Mucosa of stomach (tissue), 1 donor: ENCODE results near the gene SLC22A7.
"Not testable (repeated sequence)": the region's sequence is repeated elsewhere in the genome, so short reads cannot be mapped to it uniquely, and the experiment has no call there.

Experiments used
- H3K27me3 ChIP-seq: one replicate; pipeline ENCODE4 v1.7.0; 2013; ENCODE audit warnings: mild to moderate bottlenecking, low read length; ENCODE audit not compliant: control insufficient read depth, insufficient read depth
- H3K36me3 ChIP-seq: one replicate; pipeline ENCODE4 v1.7.0; 2013; ENCODE audit warnings: low read length; ENCODE audit not compliant: control insufficient read depth, insufficient read depth
- H3K4me1 ChIP-seq: one replicate; pipeline ENCODE4 v1.7.0; 2013; ENCODE audit warnings: mild to moderate bottlenecking, low read length; ENCODE audit not compliant: control insufficient read depth, insufficient read depth
- H3K4me3 ChIP-seq: one replicate; pipeline ENCODE4 v1.7.0; 2013; ENCODE audit warnings: low read length
- H3K9ac ChIP-seq: one replicate; pipeline ENCODE4 v1.7.0; 2013; ENCODE audit warnings: mild to moderate bottlenecking, low read length, moderate library complexity
- H3K9me3 ChIP-seq: one replicate; pipeline ENCODE4 v1.7.0; 2013; ENCODE audit warnings: mild to moderate bottlenecking, low read length, moderate library complexity; ENCODE audit not compliant: control insufficient read depth
- donor health status: Pancreatic carcinoma.

The SLC22A7 gene

DNA sequence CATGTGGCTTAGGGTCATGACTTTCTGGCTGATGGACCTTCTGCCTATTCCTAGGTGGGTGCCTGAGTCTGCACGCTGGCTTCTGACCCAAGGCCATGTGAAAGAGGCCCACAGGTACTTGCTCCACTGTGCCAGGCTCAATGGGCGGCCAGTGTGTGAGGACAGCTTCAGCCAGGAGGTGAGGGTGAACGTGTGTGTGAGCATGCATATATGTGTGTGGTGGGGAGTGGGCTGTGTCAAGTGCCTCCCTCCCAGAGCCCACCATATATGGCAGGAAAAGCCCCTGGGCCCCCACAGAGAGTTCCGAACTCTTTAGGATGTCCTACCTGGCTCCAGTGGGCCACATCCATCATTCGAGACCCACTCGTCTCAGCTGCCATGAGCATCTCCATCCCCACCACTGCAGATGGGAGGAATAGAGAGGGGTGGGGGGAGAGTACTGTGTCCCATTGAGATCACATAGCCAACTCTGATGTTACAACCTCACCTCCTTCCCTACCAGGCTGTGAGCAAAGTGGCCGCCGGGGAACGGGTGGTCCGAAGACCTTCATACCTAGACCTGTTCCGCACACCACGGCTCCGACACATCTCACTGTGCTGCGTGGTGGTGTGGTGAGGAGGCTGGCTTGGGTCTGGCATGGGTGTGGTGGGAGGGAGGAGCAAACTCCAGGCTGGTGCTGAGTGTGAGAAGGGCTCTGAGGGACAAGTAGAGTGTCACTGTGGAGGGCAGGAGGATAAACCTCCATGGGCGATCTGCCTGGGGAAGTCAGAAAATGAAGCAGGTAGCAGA lies 3.2 kb downstream of the SLC22A7 start:
- Histone ChIP-seq H3K9ac (no peak overlapping the region), H3K4me3 (no peak overlapping the region), H3K27me3 (peaks cover 11% of the 10 kb centered on the region), H3K4me1 (no peaks in the 10 kb centered on the region), H3K9me3 (no peaks in the 10 kb centered on the region), H3K36me3 (no peaks in the 10 kb centered on the region)

DNA sequence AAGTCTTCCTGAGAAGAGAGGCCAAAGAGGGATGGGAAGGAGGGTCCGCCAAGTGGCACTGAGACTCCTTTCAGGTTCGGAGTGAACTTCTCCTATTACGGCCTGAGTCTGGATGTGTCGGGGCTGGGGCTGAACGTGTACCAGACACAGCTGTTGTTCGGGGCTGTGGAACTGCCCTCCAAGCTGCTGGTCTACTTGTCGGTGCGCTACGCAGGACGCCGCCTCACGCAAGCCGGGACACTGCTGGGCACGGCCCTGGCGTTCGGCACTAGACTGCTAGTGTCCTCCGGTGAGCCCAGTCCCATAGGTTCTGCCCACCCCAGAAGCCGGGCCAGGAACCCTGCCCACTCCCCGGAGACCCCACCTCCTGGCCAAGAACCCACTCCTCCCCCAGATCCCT lies 4.1 kb downstream of the SLC22A7 start:
- Histone ChIP-seq H3K27me3 (peaks cover 11% of the 10 kb centered on the region), H3K36me3 (no peaks in the 10 kb centered on the region), H3K9ac (no peak overlapping the region), H3K9me3 (no peaks in the 10 kb centered on the region), H3K4me1 (no peaks in the 10 kb centered on the region), H3K4me3 (no peak overlapping the region)

DNA sequence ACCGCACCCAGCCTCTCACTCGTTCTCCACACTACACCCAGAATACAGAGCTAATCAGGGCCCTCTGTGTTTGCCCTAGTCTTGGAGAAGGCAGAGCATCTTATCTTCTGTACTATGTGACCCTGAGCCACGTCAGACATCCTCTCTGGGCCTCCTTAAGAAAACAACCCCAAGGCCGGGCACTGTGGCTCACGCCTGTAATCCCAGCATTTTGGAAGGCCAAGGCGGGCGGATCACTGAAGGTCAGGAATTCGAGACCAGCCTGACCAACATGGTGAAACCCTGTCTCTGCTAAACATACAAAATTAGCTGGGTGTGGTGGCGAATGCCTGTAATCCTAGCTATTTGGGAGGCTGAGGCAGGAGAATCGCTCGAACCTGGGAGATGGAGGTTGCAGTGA lies 4.9 kb downstream of the SLC22A7 start:
- not testable (repeated sequence) for H3K9me3 ChIP-seq, H3K4me3 ChIP-seq, H3K4me1 ChIP-seq, H3K9ac ChIP-seq, H3K36me3 ChIP-seq
- peaks cover 10% of the 10 kb centered on the region for H3K27me3 ChIP-seq

DNA sequence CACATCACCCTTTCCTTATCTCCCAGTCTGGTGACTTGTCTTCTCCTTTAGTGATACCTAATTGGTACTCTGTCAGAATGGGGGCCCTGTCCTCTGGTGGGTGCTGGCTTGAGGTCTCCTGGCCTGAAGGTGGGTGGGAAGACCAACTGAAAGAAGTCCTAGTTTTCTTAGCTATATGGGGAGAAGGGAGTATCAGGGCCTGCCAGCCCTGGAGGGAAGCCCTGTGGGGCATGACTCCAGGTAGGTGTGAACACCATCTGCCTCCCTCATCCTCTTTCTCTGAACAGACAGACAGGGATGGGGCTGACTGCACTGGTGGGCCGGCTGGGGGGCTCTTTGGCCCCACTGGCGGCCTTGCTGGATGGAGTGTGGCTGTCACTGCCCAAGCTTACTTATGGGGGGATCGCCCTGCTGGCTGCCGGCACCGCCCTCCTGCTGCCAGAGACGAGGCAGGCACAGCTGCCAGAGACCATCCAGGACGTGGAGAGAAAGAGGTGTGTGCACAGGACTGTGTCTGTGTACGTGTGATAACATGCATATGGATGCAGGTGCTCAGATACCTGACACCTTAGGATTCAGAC lies 5.8 kb downstream of the SLC22A7 start:
- no peak overlapping the region for H3K4me3 ChIP-seq
- H3K4me1 ChIP-seq, result peaks cover 3% of the 10 kb centered on the region
- no peaks in the 10 kb centered on the region for H3K9me3 ChIP-seq
- H3K36me3 ChIP-seq, result no peaks in the 10 kb centered on the region
- peaks cover 12% of the 10 kb centered on the region for H3K27me3 ChIP-seq
- no peak overlapping the region for H3K9ac ChIP-seq

DNA sequence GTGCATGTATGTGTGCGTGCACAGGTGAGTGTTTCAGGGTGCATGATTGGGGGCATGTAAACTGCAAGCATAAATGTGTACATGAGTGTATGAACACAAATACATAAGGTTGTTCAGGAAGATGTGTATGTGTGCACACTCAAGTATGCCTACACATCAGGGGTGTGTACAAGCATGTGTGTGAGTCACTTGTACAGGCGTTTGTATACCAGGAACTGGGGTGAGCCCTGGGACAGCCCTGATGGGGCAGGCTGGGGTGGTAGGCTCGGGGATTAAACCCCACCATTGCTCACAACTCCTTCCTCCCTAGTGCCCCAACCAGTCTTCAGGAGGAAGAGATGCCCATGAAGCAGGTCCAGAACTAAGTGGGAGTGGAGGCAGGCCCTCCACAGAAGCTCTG lies 6.3 kb downstream of the SLC22A7 start:
- no peaks in the 10 kb centered on the region for H3K36me3 ChIP-seq
- no peak overlapping the region for H3K4me3 ChIP-seq
- no peak overlapping the region for H3K9ac ChIP-seq
- no peaks in the 10 kb centered on the region for H3K9me3 ChIP-seq
- peaks cover 6% of the 10 kb centered on the region for H3K4me1 ChIP-seq
- H3K27me3 ChIP-seq, result peaks cover 18% of the 10 kb centered on the region

DNA sequence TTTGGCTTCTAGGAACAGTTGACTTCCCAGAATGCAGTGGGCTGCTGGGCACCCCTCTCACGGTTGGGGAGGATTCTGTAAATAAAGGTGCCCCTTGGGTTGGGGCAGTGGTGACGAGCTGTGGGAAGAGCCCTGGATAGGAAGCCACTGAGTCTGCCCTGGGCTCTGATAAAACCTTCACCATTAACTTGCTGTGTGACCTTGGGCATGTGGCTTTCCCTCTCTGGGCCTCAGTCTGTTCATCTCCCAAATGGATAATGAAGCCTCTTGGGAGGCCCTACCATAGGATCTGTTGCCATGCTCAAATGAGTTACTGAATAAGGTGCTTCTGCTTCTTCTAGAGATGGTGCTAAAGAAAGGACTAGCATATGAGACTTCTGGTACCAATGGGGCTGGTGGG lies 6.8 kb downstream of the SLC22A7 start:
- Histone ChIP-seq H3K9me3 (no peaks in the 10 kb centered on the region), H3K9ac (no peak overlapping the region), H3K27me3 (peaks cover 18% of the 10 kb centered on the region), H3K4me1 (peaks cover 6% of the 10 kb centered on the region), H3K36me3 (no peaks in the 10 kb centered on the region), H3K4me3 (no peak overlapping the region)

DNA sequence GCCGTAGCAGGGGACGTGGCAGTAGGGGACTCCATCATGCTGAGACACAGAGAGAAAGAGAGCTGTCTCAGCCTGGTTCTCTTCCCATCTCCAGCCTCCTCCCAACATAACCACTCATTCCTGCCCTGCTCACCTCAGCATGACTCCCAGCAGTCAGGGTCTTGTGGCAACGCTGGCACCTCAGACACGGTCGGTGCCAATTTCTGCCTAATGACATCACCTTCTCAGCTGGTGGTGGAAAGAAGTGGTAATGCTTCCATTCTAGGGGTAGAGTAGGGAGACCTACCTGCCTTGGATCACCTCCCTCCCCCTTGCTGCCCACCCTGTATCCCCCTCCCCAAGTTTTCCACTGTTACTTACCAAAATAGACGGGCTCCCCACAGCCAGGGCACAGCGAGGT lies 8.0 kb downstream of the SLC22A7 start:
- H3K9me3 ChIP-seq, result no peaks in the 10 kb centered on the region
- no peaks in the 10 kb centered on the region for H3K36me3 ChIP-seq
- H3K4me3 ChIP-seq, result no peak overlapping the region
- H3K9ac ChIP-seq, result no peak overlapping the region
- H3K27me3 ChIP-seq, result peaks cover 18% of the 10 kb centered on the region
- peaks cover 6% of the 10 kb centered on the region for H3K4me1 ChIP-seq

DNA sequence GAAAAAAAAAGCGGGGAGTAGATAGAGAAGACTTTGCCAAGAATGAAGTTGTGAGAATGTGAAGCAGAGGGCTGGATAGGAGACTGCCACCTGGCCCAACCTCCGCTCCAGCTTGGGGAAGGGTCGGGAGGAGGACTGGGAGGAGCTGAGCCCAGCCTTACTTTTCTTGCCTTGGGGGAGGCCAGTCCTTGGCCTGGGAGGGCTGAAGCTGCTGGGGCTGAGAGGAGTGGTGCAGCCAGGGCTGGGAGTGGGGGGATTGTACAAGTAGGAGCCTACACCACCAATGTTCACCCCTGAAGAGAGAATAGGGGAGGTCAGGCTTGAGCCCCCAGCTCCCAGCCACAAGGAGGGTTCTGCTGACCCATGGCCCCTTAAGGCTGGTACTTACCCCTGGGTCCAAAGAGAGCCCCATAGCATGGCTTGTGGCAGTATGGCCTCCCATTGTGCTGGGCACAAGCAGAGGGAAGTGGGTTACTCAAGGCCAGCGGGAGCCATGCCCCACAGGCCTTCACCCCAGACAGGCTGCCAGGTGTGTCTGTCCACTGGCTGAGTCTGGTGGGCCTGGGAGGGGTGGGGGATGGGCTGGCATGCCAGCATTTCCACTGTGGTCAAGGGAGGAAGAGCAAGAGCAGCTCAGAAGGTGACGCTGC lies 9.5 kb downstream of the SLC22A7 start:
- H3K4me3 ChIP-seq, result no peak overlapping the region
- no peak overlapping the region for H3K9ac ChIP-seq
- H3K4me1 ChIP-seq, result peaks cover 6% of the 10 kb centered on the region
- no peaks in the 10 kb centered on the region for H3K9me3 ChIP-seq
- no peaks in the 10 kb centered on the region for H3K36me3 ChIP-seq
- H3K27me3 ChIP-seq, result peaks cover 18% of the 10 kb centered on the region

DNA sequence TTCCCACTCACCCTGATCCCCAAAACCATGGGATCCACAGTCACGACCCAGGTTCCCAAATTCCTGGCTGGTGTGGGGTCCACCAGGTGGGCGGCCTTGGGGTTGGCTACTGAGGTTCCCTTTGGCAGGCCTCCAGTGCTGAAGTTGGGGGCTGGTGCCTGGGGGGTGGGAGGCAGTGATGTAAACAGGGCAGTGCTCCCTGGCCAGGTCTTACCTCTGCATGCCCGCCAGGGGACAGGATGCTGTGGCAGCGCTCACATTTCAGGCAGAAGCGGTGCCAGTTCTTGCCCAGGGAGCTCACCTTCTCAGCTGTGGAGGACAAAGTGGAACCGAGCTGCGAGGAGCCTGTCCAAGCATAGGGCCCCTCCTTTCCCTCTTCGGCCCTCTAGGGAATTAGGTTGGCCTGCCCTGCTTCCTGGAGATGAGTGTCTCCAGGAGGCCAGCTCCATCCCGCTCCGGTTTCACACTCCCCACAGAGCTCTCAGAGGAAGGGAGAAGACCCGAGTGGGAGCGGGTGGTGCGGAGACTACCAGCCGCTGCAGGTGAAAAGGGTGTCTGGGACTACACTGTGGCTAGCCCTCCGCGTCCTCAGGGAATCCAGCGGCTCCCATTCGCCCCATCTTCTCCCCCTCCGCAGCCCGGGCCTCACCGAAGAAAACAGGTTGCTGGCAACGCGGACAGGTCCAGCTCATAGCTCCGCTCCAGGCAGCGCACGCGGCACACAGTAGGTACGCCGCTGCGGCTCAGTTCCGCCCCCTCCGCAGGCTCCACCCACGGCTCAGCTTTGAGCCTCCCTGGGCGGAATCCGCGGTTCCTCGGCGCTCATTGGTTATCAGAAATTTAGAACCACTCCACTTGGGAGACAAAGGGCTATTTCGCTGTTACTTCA lies 10.3 kb downstream of the SLC22A7 start, which contains the start of gene CRIP3:
TSS of gene CRIP3 (minus strand) at position 726 of the 889 bp plus-strand sequence. CDS start at position 692, 34 bp downstream.
- no peaks in the 10 kb centered on the region for H3K9me3 ChIP-seq
- peaks cover 6% of the 10 kb centered on the region for H3K4me1 ChIP-seq
- no peak within 1 kb of the TSS for H3K4me3 ChIP-seq
- peaks cover 18% of the 10 kb centered on the region for H3K27me3 ChIP-seq
- H3K9ac ChIP-seq, result no peak within 1 kb of the TSS
- H3K36me3 ChIP-seq, result no peaks in the 10 kb centered on the region

DNA sequence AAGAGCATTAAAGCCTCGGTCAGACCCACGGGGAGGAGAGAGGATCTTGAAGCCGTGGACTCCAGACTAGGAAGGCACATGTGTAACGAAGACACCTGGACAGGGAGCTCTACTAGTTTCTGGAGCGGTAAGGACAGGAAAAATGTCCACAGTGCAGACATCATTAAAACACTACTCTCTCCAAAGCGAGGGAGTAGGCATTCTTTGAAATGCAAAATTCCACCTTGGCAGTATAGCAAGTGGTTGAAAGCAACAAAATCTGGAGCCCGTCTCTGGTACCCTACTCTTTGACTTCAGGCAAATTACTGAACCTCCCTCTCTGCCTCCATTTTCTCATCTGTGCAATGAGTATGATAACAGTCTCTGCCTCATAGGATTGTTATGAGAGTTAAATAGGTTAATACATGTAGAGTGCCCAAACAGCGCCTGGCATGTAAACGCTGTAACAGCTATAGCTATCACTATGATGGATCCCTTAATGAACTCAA lies 11.0 kb downstream of the SLC22A7 start:
- Histone ChIP-seq H3K9ac (no peak overlapping the region), H3K4me1 (peaks cover 6% of the 10 kb centered on the region), H3K9me3 (no peaks in the 10 kb centered on the region), H3K27me3 (peaks cover 18% of the 10 kb centered on the region), H3K36me3 (no peaks in the 10 kb centered on the region), H3K4me3 (no peak overlapping the region)

DNA sequence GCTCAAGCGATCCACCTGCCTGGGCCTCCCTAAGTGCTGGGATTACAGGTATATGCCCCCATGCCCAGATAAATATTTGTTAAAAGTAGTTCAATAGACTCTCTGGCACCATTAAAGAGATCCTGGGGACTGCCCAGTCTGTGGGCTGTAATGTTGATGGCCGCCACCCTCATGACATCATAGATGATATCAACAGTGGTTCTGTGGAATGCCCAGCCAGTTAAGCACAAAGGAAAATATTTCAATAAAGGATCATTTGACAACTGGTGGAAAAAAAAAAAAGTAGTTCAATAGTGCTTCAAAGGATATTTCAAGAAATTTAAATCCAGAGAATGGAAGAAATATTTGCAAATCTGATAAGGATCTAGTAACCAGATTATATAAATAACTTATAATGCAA lies 12.1 kb downstream of the SLC22A7 start:
- no peak overlapping the region for H3K9ac ChIP-seq
- no peak overlapping the region for H3K4me3 ChIP-seq
- H3K27me3 ChIP-seq, result peaks cover 18% of the 10 kb centered on the region
- peaks cover 6% of the 10 kb centered on the region for H3K4me1 ChIP-seq
- H3K9me3 ChIP-seq, result no peaks in the 10 kb centered on the region
- no peaks in the 10 kb centered on the region for H3K36me3 ChIP-seq
